Panc1 (cell line): ENCODE measurements around the gene SNX2. TPM values are rescaled to one million over a fixed set of nuclear protein-coding genes. Genes with fewer than 3 reads are reported as not detected.

Source experiments
- ATAC-seq: fragments of 200-7000 bp; cut with Tn5 transposase; 2 replicates; pipeline ENCODE4 v1.9.1; 2020; ENCODE audit warnings: mild to moderate bottlenecking, moderate library complexity
- BruUV-seq: library from RNA; stranded (reverse); fragments of 400-500 nt; replicated peaks from 2 replicates; lab custom pipeline; 2021; lab: Mats Ljungman, UMichigan
- CTCF ChIA-PET: fragments of 300-600 bp; sonication (Branson Sonifier 250); formaldehyde crosslinking; loops from one replicate; lab custom pipeline; 2022; ENCODE audit warnings: antibody characterized with exemption; lab: Charles Lee
- POLR2A ChIA-PET: fragments of 300-600 bp; sonication (Branson Sonifier 250); formaldehyde crosslinking; loops from one replicate; lab custom pipeline; 2022; ENCODE audit warnings: antibody characterized with exemption; lab: Charles Lee
- DNase-seq: peaks from one replicate; pipeline ENCODE4 v3.0.0-alpha.2; 2010; ENCODE audit warnings: low read depth, low spot score
- H3K27ac ChIP-seq: 2 replicates; pipeline ENCODE4 v1.5.1; 2011; ENCODE audit warnings: mild to moderate bottlenecking, low read length, inconsistent platforms
- H3K27me3 ChIP-seq: fragments of 200-500 bp; sonication (Bioruptor generic); 2 replicates; pipeline ENCODE4 v1.6.0; 2014; ENCODE audit warnings: low read length, inconsistent platforms; ENCODE audit not compliant: control insufficient read depth, insufficient read depth
- H3K36me3 ChIP-seq: fragments of 200-500 bp; sonication (Bioruptor generic); 2 replicates; pipeline ENCODE4 v1.5.1; 2014; ENCODE audit warnings: inconsistent platforms, mild to moderate bottlenecking, low read length, moderate library complexity; ENCODE audit not compliant: control insufficient read depth, insufficient read depth
- H3K4me1 ChIP-seq: 2 replicates; pipeline ENCODE4 v1.5.1; 2011; ENCODE audit warnings: inconsistent platforms, mild to moderate bottlenecking, low read length, moderate library complexity; ENCODE audit not compliant: control insufficient read depth, insufficient read depth
- H3K4me3 ChIP-seq, 2 experiments: 2 replicates each; pipeline ENCODE4 v1.5.1; 2011 to 2012; ENCODE audit warnings: low read depth in 2 of 2, low read length in 2 of 2, mild to moderate bottlenecking in 2 of 2, inconsistent platforms in 1 of 2, moderate library complexity in 1 of 2
- H3K9me3 ChIP-seq: fragments of 200-500 bp; sonication (Bioruptor generic); 2 replicates; pipeline ENCODE4 v1.5.1; 2014; ENCODE audit warnings: low read depth, mild to moderate bottlenecking, inconsistent platforms, low read length, moderate library complexity; ENCODE audit not compliant: control insufficient read depth, insufficient read depth
- CTCF ChIP-seq: fragments of 450-650 bp; IDR thresholded peaks from 2 replicates; pipeline ENCODE4 v1.5.1; 2017; ENCODE audit warnings: mild to moderate bottlenecking
- POLR2AphosphoS5 ChIP-seq: IDR thresholded peaks from 2 replicates; pipeline ENCODE4 v1.6.1; 2012; ENCODE audit warnings: mild to moderate bottlenecking, low read depth, low read length, moderate library complexity
- REST ChIP-seq, 2 experiments: IDR thresholded peaks; 2 replicates each; pipeline ENCODE4 v1.6.1; 2011 to 2012; ENCODE audit warnings: low read depth in 2 of 2, control low read depth in 1 of 2, low read length in 1 of 2, mild to moderate bottlenecking in 1 of 2, moderate library complexity in 1 of 2; ENCODE audit not compliant: insufficient read depth in 1 of 2
- SIN3A ChIP-seq: IDR thresholded peaks from 2 replicates; pipeline ENCODE4 v1.6.1; 2012; ENCODE audit warnings: low read depth, mild to moderate bottlenecking, low read length, moderate library complexity, borderline replicate concordance; ENCODE audit not compliant: insufficient read depth
- TCF7L2 ChIP-seq: IDR thresholded peaks from 2 replicates; pipeline ENCODE4 v1.6.1; 2011; ENCODE audit warnings: mild to moderate bottlenecking, low read depth, low read length, inconsistent platforms
- in situ Hi-C: cut with HindIII; loops from 2 replicates; pipeline ENCODE4 v1.10.0; 2016; ENCODE audit warnings: low sequenced_read_pairs, low pct_unique_long_range_greater_than_20kb
- intact Hi-C: fragments of 100-400 bp; cut with micrococcal nuclease; formaldehyde crosslinking; loops from one replicate; pipeline ENCODE4 v1.10.0; 2022; ENCODE audit not compliant: unreplicated experiment
- total RNA-seq: library from RNA; stranded (reverse); gene quantifications from one replicate; pipeline ENCODE4 v1.2.1, GENCODE V29; 2021; ENCODE audit not compliant: unreplicated experiment

Gene SNX2
- total RNA-seq, 1 experiment from 2014 or later, result 66.8 TPM

- Histone ChIP-seq H3K27me3 (no peaks in the 10 kb centered on the region), H3K4me3 (no peak overlapping the region), H3K27ac (no peak overlapping the region), H3K9me3 (no peaks in the 10 kb centered on the region), H3K36me3 (no peaks in the 10 kb centered on the region), H3K4me1 (no peaks in the 10 kb centered on the region)
- in situ Hi-C loops (no loop called here), intact Hi-C loops (no loop called here)
- BruUV-seq, result no TSS peak
- no peak for DNase-seq
- ATAC-seq, result no peak
- TF ChIP-seq CTCF (no peak), TCF7L2 (no peak), SIN3A (no peak), POLR2AphosphoS5 (no peak), REST (IDR thresholded peaks at IDR 0.05; ENCODE audit: insufficient read depth in 1 of 2, low read depth in 2 of 2, low read length in 1 of 2) (no peak)
- ChIA-PET POLR2A (no interaction called here), CTCF (no interaction called here)
Observed at GRCh38 chr5:122874179-122874875, 99.4 kb downstream of the SNX2 start.

GRCh38 chr5:122877518-122877917, 102.6 kb downstream of the SNX2 start:
- ATAC-seq (no peak), DNase-seq (no peak)
- CTCF ChIA-PET, result no interaction called here
- Histone ChIP-seq H3K27me3 (no peaks in the 10 kb centered on the region), H3K27ac (no peak overlapping the region), H3K4me3 (no peak overlapping the region), H3K36me3 (no peaks in the 10 kb centered on the region), H3K4me1 (no peaks in the 10 kb centered on the region), H3K9me3 (no peaks in the 10 kb centered on the region)
- in situ Hi-C loops, result no loop called here
- no TSS peak for BruUV-seq
- no peak for TF ChIP-seq REST (IDR thresholded peaks at IDR 0.05; ENCODE audit: insufficient read depth in 1 of 2, low read depth in 2 of 2, low read length in 1 of 2)
- intact Hi-C loops, result no loop called here
- POLR2A ChIA-PET, result no interaction called here
